Stimulated activated CD8-positive, alpha-beta memory T cell treated with anti-CD3 and anti-CD28 coated beads, Interleukin-15, amount 100 ng/mL, for 4 hours (primary cell): ENCODE data around the gene TMPRSS9.
"Not testable (repeated sequence)": the region's sequence is repeated elsewhere in the genome, so short reads cannot be mapped to it uniquely, and the experiment has no call there.

ENCODE experiments used
- DNase-seq, 2 donors: peaks; one replicate each; pipeline ENCODE4 v3.0.0-alpha.2; 2020; ENCODE audit warnings: low read depth in 2 of 2

Gene TMPRSS9

GRCh38 chr19:2394054-2394441 is 34.0 kb downstream of the TMPRSS9 start:
- DNase-seq = no peak

- DNase-seq = no peak
These were observed 34.6 kb downstream of the TMPRSS9 start for GRCh38 chr19:2394442-2395292.

- DNase-seq = not testable (repeated sequence)
These were observed 35.3 kb downstream of the TMPRSS9 start for GRCh38 chr19:2395293-2395829.

GRCh38 chr19:2397173-2397572 is 37.1 kb downstream of the TMPRSS9 start:
- not testable (repeated sequence) for DNase-seq

GRCh38 chr19:2398735-2399305 is 38.8 kb downstream of the TMPRSS9 start:
- DNase-seq = no peak

GRCh38 chr19:2399582-2399981 is 39.5 kb downstream of the TMPRSS9 start:
- DNase-seq = no peak

- no peak for DNase-seq
These were observed 48.2 kb downstream of the TMPRSS9 start for GRCh38 chr19:2408247-2408646.

- no peak for DNase-seq
These were observed 49.4 kb downstream of the TMPRSS9 start for GRCh38 chr19:2409352-2409912.

GRCh38 chr19:2410023-2410422 is 50.0 kb downstream of the TMPRSS9 start:
- no peak for DNase-seq

- DNase-seq = no peak
These were observed 51.6 kb downstream of the TMPRSS9 start for GRCh38 chr19:2411709-2412108.

- no peak for DNase-seq
These were observed 52.4 kb downstream of the TMPRSS9 start for GRCh38 chr19:2412449-2412848.

- no peak for DNase-seq
These were observed 53.1 kb downstream of the TMPRSS9 start for GRCh38 chr19:2413159-2413558.

- DNase-seq = no peak
These were observed 53.6 kb downstream of the TMPRSS9 start for GRCh38 chr19:2413629-2414028.

- no peak for DNase-seq
These were observed 55.4 kb downstream of the TMPRSS9 start for GRCh38 chr19:2415281-2415972.

- no peak for DNase-seq
These were observed 55.9 kb downstream of the TMPRSS9 start for GRCh38 chr19:2415973-2416319.

- DNase-seq = no peak
These were observed 56.4 kb downstream of the TMPRSS9 start for GRCh38 chr19:2416321-2417097.

- DNase-seq = not testable (repeated sequence)
These were observed 57.4 kb downstream of the TMPRSS9 start for GRCh38 chr19:2417436-2417835.

GRCh38 chr19:2417881-2418406 is 57.9 kb downstream of the TMPRSS9 start:
- no peak for DNase-seq

GRCh38 chr19:2419754-2420153 is 59.7 kb downstream of the TMPRSS9 start:
- no peak for DNase-seq

GRCh38 chr19:2420490-2420889 is 60.4 kb downstream of the TMPRSS9 start:
- DNase-seq = no peak
